B cell (primary cell): ENCODE data around the gene RASA3. TPM values are rescaled to one million over a fixed set of nuclear protein-coding genes. Genes with fewer than 3 reads are reported as not detected.
"Not testable (repeated sequence)": the region's sequence is repeated elsewhere in the genome, so short reads cannot be mapped to it uniquely, and the experiment has no call there.

Experiments
- ATAC-seq: fragments of 200-7000 bp; cut with Tn5 transposase; one replicate; pipeline ENCODE4 v1.10.0; 2021; ENCODE audit warnings: low read depth, mild to moderate bottlenecking, moderate number of reproducible peaks, moderate library complexity
- CTCF ChIA-PET: fragments of 350-600 bp; sonication (Branson Sonifier 250); formaldehyde crosslinking; loops from one replicate; lab custom pipeline; 2021; ENCODE audit warnings: antibody characterized with exemption, inconsistent platforms; lab: Charles Lee
- POLR2A ChIA-PET: fragments of 350-600 bp; sonication (Branson Sonifier 250); formaldehyde crosslinking; loops from one replicate; lab custom pipeline; 2021; ENCODE audit warnings: antibody characterized with exemption; lab: Charles Lee
- DNase-seq: peaks from one replicate; pipeline ENCODE4 v3.0.0; 2013
- H2AFZ ChIP-seq: 2 replicates; pipeline ENCODE4 v1.6.1; 2012; ENCODE audit warnings: mild to moderate bottlenecking, low read depth, low read length; ENCODE audit not compliant: insufficient read depth, poor library complexity, severe bottlenecking
- H3K27ac ChIP-seq, 2 donors: 1 replicate in 1 of 2; 2 replicates in 1 of 2; pipeline ENCODE4 v1.5.1; 2012 to 2013; ENCODE audit warnings: low read length in 2 of 2, mild to moderate bottlenecking in 2 of 2, moderate library complexity in 1 of 2
- H3K27me3 ChIP-seq, 4 experiments: fragments of 200-600 bp in 1 of 4; sonication (generic) in 1 of 4; replicated peaks in 1 of 4; 1 replicate in 2 of 4; 2 replicates in 2 of 4; pipeline versions ENCODE4 v1.6.1 to v1.7.0; 2013 to 2016; ENCODE audit warnings: low read length in 3 of 4, mild to moderate bottlenecking in 2 of 4, mixed read lengths in 1 of 4, moderate library complexity in 1 of 4; ENCODE audit not compliant: insufficient read depth in 4 of 4, control insufficient read depth in 3 of 4; ENCODE audit errors: control extremely low read depth in 1 of 4
- H3K36me3 ChIP-seq, 2 experiments: replicated peaks in 1 of 2; 1 replicate in 1 of 2; 2 replicates in 1 of 2; pipeline versions ENCODE4 v1.6.1 to v1.7.1; 2013; ENCODE audit warnings: low read length in 1 of 2; ENCODE audit not compliant: insufficient read depth in 2 of 2, control insufficient read depth in 1 of 2; ENCODE audit errors: control extremely low read depth in 1 of 2, extremely low read depth in 1 of 2
- H3K4me1 ChIP-seq, 2 donors: fragments of 200-600 bp in 1 of 2; sonication (generic) in 1 of 2; 1 replicate in 1 of 2; 2 replicates in 1 of 2; pipeline versions ENCODE4 v1.5.1 to v1.6.1; 2013 to 2017; ENCODE audit warnings: low read length in 2 of 2; ENCODE audit not compliant: control insufficient read depth in 2 of 2, insufficient read depth in 2 of 2
- H3K4me2 ChIP-seq: replicated peaks from 2 replicates; pipeline ENCODE3; 2012; ENCODE audit warnings: mild to moderate bottlenecking, low read depth, low read length; ENCODE audit not compliant: poor library complexity, severe bottlenecking
- H3K4me3 ChIP-seq, 5 experiments: fragments of 200-600 bp in 1 of 5; sonication (generic) in 1 of 5; 1 replicate in 3 of 5; 2 replicates in 2 of 5; pipeline versions ENCODE4 v1.5.1 to v1.7.0; 2011 to 2016; ENCODE audit warnings: low read length in 4 of 5, mild to moderate bottlenecking in 4 of 5, low read depth in 2 of 5, control low read depth in 1 of 5, moderate library complexity in 1 of 5; ENCODE audit not compliant: insufficient read depth in 1 of 5; ENCODE audit errors: control extremely low read depth in 1 of 5, extremely low read depth in 1 of 5
- H3K79me2 ChIP-seq: fragments of 200-600 bp; sonication (generic); one replicate; pipeline ENCODE4 v1.6.0; 2016; ENCODE audit warnings: low read length; ENCODE audit not compliant: control insufficient read depth, insufficient read depth
- H3K9ac ChIP-seq: fragments of 200-600 bp; sonication (generic); 2 replicates; pipeline ENCODE4 v1.6.1; 2017; ENCODE audit warnings: mild to moderate bottlenecking, low read length, moderate library complexity
- H3K9me3 ChIP-seq, 3 donors: one replicate each; pipeline versions ENCODE4 v1.6.1 to v1.7.1; 2013; ENCODE audit warnings: low read length in 2 of 3; ENCODE audit not compliant: control insufficient read depth in 2 of 3, insufficient read depth in 1 of 3; ENCODE audit errors: control extremely low read depth in 1 of 3
- H4K20me1 ChIP-seq: 2 replicates; pipeline ENCODE4 v1.6.0; 2012; ENCODE audit warnings: mild to moderate bottlenecking, low read length; ENCODE audit not compliant: insufficient read depth, control insufficient read depth, poor library complexity, severe bottlenecking
- H3K27ac Mint-ChIP-seq: one replicate; pipeline ENCODE4 v1.8.0; 2021; ENCODE audit warnings: mixed read lengths
- H3K27me3 Mint-ChIP-seq: one replicate; pipeline ENCODE4 v1.8.0; 2021; ENCODE audit warnings: mixed read lengths
- H3K4me1 Mint-ChIP-seq: one replicate; pipeline ENCODE4 v1.8.0; 2021; ENCODE audit warnings: mixed read lengths
- H3K4me3 Mint-ChIP-seq: one replicate; pipeline ENCODE4 v1.8.0; 2021; ENCODE audit warnings: mixed read lengths
- H3K9me3 Mint-ChIP-seq: one replicate; pipeline ENCODE4 v1.8.0; 2022; ENCODE audit warnings: mixed read lengths; ENCODE audit not compliant: insufficient read depth
- EZH2 ChIP-seq: IDR thresholded peaks from 2 replicates; pipeline ENCODE4 v1.6.1; 2012; ENCODE audit warnings: borderline replicate concordance, low read depth, mild to moderate bottlenecking, moderate library complexity, low read length; ENCODE audit not compliant: insufficient read depth, poor library complexity, severe bottlenecking
- WGBS: methylation state at CpG from one replicate; pipeline ENCODE4 v1.1.5; 2013; ENCODE audit warnings: missing lambda C conversion rate; ENCODE audit not compliant: insufficient coverage; 5-methylcytosine and 5-hydroxymethylcytosine counted together
- intact Hi-C: fragments of 100-400 bp; cut with micrococcal nuclease; formaldehyde crosslinking; loops from one replicate; pipeline ENCODE4 v1.10.0; 2022
- polyA plus RNA-seq: library from polyadenylated mRNA; depleted of rRNA; stranded (reverse); fragments of >200 nt; gene quantifications from 2 replicates; pipeline ENCODE4 v1.2.3, GENCODE V29; 2012
- total RNA-seq, 2 donors: library from RNA; stranded (reverse); fragments of 120-200 nt in 1 of 2; gene quantifications; 1 replicate in 1 of 2; 2 replicates in 1 of 2; pipeline versions ENCODE4 v1.2.3 to v1.2.4, GENCODE V29; 2013 to 2022
- TF ChIP-seq, protein P1 (sequence below): fragments of 200-600 bp; IDR thresholded peaks from one replicate; pipeline ENCODE4 v1.8.0; 2022; ENCODE audit warnings: antibody characterized with exemption, mild to moderate bottlenecking

RASA3 gene
- total and polyA plus RNA-seq, 2 donors (not counting 1 experiment from before 2014, with no cell fraction given), result 54.2 to 87.4 TPM

- WGBS, result 90% methylated on average over 7 of the region's 14 CpGs
- H3K4me3 Mint-ChIP-seq, H3K27ac Mint-ChIP-seq, H3K79me2 ChIP-seq, intact Hi-C loops, H3K4me2 ChIP-seq, ATAC-seq, H4K20me1 ChIP-seq, H3K27ac ChIP-seq, H2AFZ ChIP-seq, H3K4me3 ChIP-seq, CTCF ChIA-PET, H3K4me1 ChIP-seq, H3K4me1 Mint-ChIP-seq, POLR2A ChIA-PET, H3K36me3 ChIP-seq, H3K9me3 Mint-ChIP-seq, DNase-seq, H3K9ac ChIP-seq: not testable (repeated sequence)
- H3K9me3 ChIP-seq, result peaks cover 1 to 11% (median 8%) of the 10 kb centered on the region in 3 donors
- peaks cover 22% of the 10 kb centered on the region for H3K27me3 Mint-ChIP-seq
- peaks cover 0 to 19% (median 4%) of the 10 kb centered on the region in 4 experiments for H3K27me3 ChIP-seq
Measured at GRCh38 chr13:114176359-114176902, 44.0 kb upstream of the RASA3 start.

DNA sequence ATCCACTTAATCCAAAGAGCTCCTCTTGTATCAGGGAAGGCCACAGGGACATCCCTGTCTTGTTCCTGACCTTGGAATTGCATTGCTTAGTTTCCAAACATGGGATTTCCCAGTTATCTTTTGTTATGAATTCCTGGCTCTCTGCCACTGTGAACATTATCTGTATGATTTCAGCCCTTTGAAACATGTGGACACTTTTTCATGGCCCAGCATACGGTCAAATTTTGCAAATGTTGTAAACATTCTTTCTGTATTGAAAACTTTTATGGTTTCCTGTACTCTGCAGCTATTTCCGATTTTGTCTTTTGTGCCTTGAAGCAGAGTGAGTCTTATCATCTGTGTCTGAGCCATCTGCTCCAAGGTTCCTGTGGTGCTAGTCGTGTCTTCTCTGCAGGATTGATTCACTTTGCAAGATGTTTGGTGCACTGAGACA lies 42.1 kb upstream of the RASA3 start:
- Mint-ChIP-seq H3K4me3 (no peak overlapping the region), H3K27ac (no peak overlapping the region), H3K9me3 (no peaks in the 10 kb centered on the region), H3K27me3 (peaks cover 8% of the 10 kb centered on the region), H3K4me1 (peaks cover 4% of the 10 kb centered on the region)
- TF ChIP-seq EZH2, result no peak
- TF ChIP-seq, protein P1, sequence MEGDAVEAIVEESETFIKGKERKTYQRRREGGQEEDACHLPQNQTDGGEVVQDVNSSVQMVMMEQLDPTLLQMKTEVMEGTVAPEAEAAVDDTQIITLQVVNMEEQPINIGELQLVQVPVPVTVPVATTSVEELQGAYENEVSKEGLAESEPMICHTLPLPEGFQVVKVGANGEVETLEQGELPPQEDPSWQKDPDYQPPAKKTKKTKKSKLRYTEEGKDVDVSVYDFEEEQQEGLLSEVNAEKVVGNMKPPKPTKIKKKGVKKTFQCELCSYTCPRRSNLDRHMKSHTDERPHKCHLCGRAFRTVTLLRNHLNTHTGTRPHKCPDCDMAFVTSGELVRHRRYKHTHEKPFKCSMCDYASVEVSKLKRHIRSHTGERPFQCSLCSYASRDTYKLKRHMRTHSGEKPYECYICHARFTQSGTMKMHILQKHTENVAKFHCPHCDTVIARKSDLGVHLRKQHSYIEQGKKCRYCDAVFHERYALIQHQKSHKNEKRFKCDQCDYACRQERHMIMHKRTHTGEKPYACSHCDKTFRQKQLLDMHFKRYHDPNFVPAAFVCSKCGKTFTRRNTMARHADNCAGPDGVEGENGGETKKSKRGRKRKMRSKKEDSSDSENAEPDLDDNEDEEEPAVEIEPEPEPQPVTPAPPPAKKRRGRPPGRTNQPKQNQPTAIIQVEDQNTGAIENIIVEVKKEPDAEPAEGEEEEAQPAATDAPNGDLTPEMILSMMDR, result no peak
- DNase-seq (no peak), ATAC-seq (no peak)
- Histone ChIP-seq H3K79me2 (no peaks in the 10 kb centered on the region), H3K4me2 (no peak overlapping the region), H3K9ac (no peak overlapping the region), H3K27me3 (peaks cover 0 to 5% (median 2%) of the 10 kb centered on the region in 4 experiments), H3K36me3 (no peaks in the 10 kb centered on the region), H2AFZ (no peak overlapping the region), H3K4me3 (no peak overlapping the region), H3K4me1 (no peaks in the 10 kb centered on the region), H3K9me3 (peaks cover 1 to 11% (median 8%) of the 10 kb centered on the region in 3 donors), H3K27ac (no peak overlapping the region), H4K20me1 (no peaks in the 10 kb centered on the region)
- CTCF ChIA-PET, result no interaction called here
- POLR2A ChIA-PET, result interaction anchor here (0.6 kb wide), 1 partner anchor 42 kb away, joined by 3 read pairs; the partner anchor contains the start of gene RASA3
- 82% methylated on average over 3 of the region's 3 CpGs for WGBS
- intact Hi-C loops, result no loop called here
